ENCODE measurements around the gene CEP164.

DNA sequence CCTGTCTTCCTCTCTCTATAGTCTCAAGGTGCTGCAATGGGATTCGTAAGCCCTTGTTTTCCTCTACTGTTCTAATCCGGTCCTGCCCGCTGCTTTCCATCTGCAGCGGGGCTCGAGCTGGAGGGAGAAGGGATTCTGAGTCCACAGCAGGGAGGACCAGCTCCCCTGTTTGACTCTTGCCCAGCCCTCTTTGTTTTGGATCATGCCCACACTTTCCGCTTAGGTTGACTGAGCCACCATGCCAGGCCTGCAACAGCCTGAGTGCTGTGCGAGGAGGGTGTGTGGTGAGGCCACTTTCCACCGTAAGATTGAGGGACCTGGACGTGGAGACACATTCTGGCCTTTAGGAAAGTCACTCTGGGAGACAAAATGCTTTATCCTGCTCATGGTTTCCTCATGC, 58.3 kb downstream of the CEP164 start:
- TF ChIP-seq CTCF (IDR thresholded peaks at IDR 0.05; ENCODE audit: insufficient read depth, low read depth, low read length) (no peak), EZH2 (IDR thresholded peaks at IDR 0.05; ENCODE audit: insufficient read depth, low read length) (no peak)

Data from astrocyte (in vitro differentiated cells and primary cell).